Loucy (cell line): ENCODE data around the gene TRPV3.

Source experiments
- CTCF ChIP-seq: fragments of 200-600 bp; sonication (generic); conservative IDR thresholded peaks from 2 replicates; pipeline ENCODE4 v1.5.1; 2014; ENCODE audit warnings: mild to moderate bottlenecking, antibody characterized with exemption, low read length
- EZH2phosphoT487 ChIP-seq: fragments of 200-600 bp; IDR thresholded peaks from 2 replicates; pipeline ENCODE4 v1.6.1; 2018; ENCODE audit warnings: antibody characterized with exemption, mild to moderate bottlenecking, moderate library complexity, borderline replicate concordance

DNA sequence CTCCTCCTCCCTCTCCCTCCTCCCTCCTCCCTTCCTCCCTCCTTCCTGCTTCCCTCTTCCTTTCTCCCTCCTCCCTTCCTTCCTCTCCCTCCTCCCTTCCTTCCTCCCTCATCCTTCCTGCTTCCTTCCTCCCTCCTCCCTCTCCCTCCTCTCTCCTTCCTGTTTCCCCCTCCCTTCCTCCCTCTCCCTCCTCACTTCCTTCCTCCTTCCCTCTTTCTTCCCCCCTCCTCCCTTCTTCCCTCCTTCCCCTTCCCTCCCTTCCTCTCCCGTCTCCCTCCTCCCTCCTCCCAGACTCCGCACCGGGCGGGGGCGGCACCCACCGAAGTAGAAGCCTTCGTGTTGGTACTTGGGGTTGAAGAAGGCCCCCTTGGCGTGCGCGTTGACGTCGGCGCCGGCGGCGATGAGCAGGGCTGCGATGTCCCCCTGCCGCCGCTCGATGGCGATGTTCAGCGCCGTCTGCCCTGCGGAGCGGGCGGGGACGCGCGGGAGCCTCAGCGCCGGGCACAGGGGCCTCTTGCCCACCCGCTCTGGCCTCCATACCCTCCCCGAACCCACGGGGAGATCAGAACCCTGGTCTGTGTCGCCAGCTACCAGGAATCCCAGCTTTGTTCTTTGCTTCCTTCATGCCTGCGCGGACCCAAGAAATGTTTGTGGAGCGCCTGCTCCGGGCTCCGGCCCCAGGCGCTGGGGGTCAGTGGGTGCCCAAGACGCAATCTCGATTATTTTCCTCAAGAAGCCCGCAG lies 22.2 kb downstream of the TRPV3 start:
- TF ChIP-seq CTCF (no peak), EZH2phosphoT487 (no peak)
